Neural progenitor cell (in vitro differentiated cells): Measurements from ENCODE around the gene SMTNL1.

Experiments
- EZH2 ChIP-seq: fragments of 200-600 bp; sonication (generic); IDR thresholded peaks from 2 replicates; pipeline ENCODE4 v1.6.1; 2017; ENCODE audit warnings: antibody characterized with exemption, mild to moderate bottlenecking, moderate library complexity
- EZH2phosphoT487 ChIP-seq: fragments of 200-600 bp; sonication (generic); IDR thresholded peaks from 2 replicates; pipeline ENCODE4 v1.6.1; 2017; ENCODE audit warnings: antibody characterized with exemption
- TF ChIP-seq, protein P1 (sequence below): fragments of 200-600 bp; sonication (generic); IDR thresholded peaks from 2 replicates; pipeline ENCODE4 v1.5.1; 2017; ENCODE audit warnings: antibody characterized with exemption, mild to moderate bottlenecking

DNA sequence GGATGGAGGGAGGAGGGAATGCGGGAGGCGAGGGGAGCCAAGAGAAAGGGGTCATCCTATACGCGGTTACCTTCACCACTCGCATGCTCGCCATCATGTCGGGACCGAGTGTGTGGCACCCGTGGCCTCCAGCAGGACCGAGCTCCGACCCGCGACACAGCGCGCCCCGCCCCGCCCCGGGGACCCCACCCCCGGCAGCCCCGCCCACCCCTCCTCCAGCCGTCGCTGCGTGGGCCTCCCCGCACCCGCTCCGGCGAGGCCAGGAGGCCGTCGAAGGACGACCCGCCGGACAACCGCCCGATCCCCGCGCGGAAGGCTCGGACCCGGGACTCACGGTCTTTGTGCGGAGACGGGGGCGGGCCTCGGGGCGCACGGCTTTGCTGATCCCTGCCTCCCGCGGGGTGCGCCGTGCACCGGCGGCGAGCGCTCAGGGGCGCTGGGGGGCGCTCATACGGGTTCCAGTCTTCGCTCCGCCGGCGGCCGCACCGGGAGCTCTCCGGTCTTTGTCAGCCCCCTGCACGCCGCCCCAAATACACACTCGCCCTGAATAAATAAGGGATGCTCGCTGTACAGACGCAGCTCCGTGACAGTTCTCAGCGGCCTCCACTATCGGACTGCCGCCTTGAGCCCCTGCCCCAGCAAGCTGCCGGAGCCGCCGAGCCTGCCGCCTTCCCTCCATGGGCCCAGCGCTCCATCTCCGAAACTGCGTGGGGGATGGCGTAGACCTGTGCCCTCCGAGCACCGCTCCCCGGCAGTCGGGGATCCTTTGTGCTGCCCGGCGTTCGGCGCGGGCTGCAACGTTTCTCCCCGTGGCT, 30.3 kb downstream of the SMTNL1 start, which contains the start of gene UBE2L6:
- TF ChIP-seq, protein P1, sequence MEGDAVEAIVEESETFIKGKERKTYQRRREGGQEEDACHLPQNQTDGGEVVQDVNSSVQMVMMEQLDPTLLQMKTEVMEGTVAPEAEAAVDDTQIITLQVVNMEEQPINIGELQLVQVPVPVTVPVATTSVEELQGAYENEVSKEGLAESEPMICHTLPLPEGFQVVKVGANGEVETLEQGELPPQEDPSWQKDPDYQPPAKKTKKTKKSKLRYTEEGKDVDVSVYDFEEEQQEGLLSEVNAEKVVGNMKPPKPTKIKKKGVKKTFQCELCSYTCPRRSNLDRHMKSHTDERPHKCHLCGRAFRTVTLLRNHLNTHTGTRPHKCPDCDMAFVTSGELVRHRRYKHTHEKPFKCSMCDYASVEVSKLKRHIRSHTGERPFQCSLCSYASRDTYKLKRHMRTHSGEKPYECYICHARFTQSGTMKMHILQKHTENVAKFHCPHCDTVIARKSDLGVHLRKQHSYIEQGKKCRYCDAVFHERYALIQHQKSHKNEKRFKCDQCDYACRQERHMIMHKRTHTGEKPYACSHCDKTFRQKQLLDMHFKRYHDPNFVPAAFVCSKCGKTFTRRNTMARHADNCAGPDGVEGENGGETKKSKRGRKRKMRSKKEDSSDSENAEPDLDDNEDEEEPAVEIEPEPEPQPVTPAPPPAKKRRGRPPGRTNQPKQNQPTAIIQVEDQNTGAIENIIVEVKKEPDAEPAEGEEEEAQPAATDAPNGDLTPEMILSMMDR = peak; percentile 87
- peak; percentile 38 for TF ChIP-seq EZH2
- no peak for TF ChIP-seq EZH2phosphoT487
